ENCODE results near the gene QRSL1. TPM values are rescaled to one million over a fixed set of nuclear protein-coding genes. Genes with fewer than 3 reads are reported as not detected.

The QRSL1 gene
- total RNA-seq, 1 experiment from 2014 or later: 18.4 TPM

DNA sequence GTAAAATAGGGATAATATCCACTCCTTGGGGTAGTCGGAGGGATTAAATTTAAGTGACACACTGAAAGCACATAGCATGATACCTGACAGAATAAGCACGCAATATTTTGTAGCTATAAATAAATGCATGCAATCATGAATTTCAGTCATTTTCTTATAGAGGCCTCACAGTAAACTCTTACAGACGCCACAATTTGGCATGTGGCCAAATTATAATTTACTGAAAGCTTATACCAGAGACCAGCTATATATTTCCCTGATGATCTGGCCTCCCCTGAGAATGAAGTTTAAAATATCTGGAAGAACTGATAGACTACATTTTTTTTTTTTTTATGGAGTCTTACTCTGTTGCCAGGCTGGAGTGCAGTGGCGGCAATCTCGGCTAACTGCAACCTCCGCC, 40.9 kb downstream of the QRSL1 start:
- H3K27me3 ChIP-seq (ENCODE audit: control insufficient read depth, insufficient read depth, low read length): no peaks in the 10 kb centered on the region
- TF ChIP-seq SIN3A (IDR thresholded peaks at IDR 0.05; ENCODE audit: borderline replicate concordance, insufficient read depth, low read depth, low read length) (no peak), REST (IDR thresholded peaks at IDR 0.05; ENCODE audit: insufficient read depth in 1 of 2, low read depth in 2 of 2, low read length in 1 of 2) (no peak)
- H3K27ac ChIP-seq (ENCODE audit: low read length): no peak overlapping the region
- no peaks in the 10 kb centered on the region; the same call in 1 of the 2 replicates for H3K36me3 ChIP-seq (ENCODE audit: control insufficient read depth, insufficient read depth, low read length)
- in situ Hi-C loops (cut with HindIII; ENCODE audit: low pct_unique_long_range_greater_than_20kb, low sequenced_read_pairs) (no loop called here), intact Hi-C loops (cut with micrococcal nuclease; ENCODE audit: unreplicated experiment) (loop anchor here (10.0 kb wide), 1 partner anchor 445 kb away; the partner anchor contains the start of gene BEND3)
- BruUV-seq (replicated peaks): no TSS peak
- CTCF ChIA-PET: interaction anchor here (0.6 kb wide), 1 partner anchor 77 kb away, joined by 4 read pairs; no protein-coding TSS in a partner anchor
- no peak overlapping the region for H3K4me3 ChIP-seq (ENCODE audit: low read depth in 2 of 2, low read length in 2 of 2)
- no peaks in the 10 kb centered on the region for H3K9me3 ChIP-seq (ENCODE audit: control insufficient read depth, insufficient read depth, low read depth, low read length)
- no peak for ATAC-seq
- no peak for DNase-seq (ENCODE audit: low read depth, low spot score)
- no peaks in the 10 kb centered on the region for H3K4me1 ChIP-seq (ENCODE audit: control insufficient read depth, insufficient read depth, low read length)
- POLR2A ChIA-PET: interaction anchor here (0.5 kb wide), 1 partner anchor 305 kb away, joined by 3 read pairs; no protein-coding TSS in a partner anchor

DNA sequence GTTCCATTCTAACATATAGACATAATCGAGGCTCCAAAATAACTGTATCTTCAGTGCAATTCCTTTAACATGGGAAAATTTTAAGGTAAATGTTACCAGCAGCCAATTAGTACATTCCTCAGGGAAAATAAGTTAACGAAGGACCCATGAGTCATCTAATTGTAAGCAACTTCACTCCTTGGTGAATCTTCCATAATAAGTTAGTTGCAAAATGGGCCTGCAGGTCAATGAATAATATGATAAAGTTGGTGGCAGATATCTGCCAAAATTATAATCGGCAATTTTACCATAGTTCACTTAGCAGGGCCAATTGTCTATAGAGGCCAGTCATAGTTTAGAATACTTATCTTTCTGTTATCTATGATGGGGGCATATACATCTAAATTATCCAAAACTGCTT, 42.3 kb downstream of the QRSL1 start:
- CTCF ChIA-PET: no interaction called here
- TF ChIP-seq, protein P1, sequence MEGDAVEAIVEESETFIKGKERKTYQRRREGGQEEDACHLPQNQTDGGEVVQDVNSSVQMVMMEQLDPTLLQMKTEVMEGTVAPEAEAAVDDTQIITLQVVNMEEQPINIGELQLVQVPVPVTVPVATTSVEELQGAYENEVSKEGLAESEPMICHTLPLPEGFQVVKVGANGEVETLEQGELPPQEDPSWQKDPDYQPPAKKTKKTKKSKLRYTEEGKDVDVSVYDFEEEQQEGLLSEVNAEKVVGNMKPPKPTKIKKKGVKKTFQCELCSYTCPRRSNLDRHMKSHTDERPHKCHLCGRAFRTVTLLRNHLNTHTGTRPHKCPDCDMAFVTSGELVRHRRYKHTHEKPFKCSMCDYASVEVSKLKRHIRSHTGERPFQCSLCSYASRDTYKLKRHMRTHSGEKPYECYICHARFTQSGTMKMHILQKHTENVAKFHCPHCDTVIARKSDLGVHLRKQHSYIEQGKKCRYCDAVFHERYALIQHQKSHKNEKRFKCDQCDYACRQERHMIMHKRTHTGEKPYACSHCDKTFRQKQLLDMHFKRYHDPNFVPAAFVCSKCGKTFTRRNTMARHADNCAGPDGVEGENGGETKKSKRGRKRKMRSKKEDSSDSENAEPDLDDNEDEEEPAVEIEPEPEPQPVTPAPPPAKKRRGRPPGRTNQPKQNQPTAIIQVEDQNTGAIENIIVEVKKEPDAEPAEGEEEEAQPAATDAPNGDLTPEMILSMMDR (IDR thresholded peaks at IDR 0.05): no peak
- TF ChIP-seq POLR2AphosphoS5 (IDR thresholded peaks at IDR 0.05; ENCODE audit: low read depth, low read length): no peak
- no peak for TF ChIP-seq REST (IDR thresholded peaks at IDR 0.05; ENCODE audit: insufficient read depth in 1 of 2, low read depth in 2 of 2, low read length in 1 of 2)
- TF ChIP-seq SIN3A (IDR thresholded peaks at IDR 0.05; ENCODE audit: borderline replicate concordance, insufficient read depth, low read depth, low read length): no peak
- TF ChIP-seq TCF7L2 (IDR thresholded peaks at IDR 0.05; ENCODE audit: low read depth, low read length): no peak
- Histone ChIP-seq H3K4me3 (ENCODE audit: low read depth in 2 of 2, low read length in 2 of 2) (no peak overlapping the region), H3K27ac (ENCODE audit: low read length) (no peak overlapping the region), H3K27me3 (ENCODE audit: control insufficient read depth, insufficient read depth, low read length) (no peaks in the 10 kb centered on the region), H3K9me3 (ENCODE audit: control insufficient read depth, insufficient read depth, low read depth, low read length) (no peaks in the 10 kb centered on the region), H3K36me3 (ENCODE audit: control insufficient read depth, insufficient read depth, low read length) (no peaks in the 10 kb centered on the region), H3K4me1 (ENCODE audit: control insufficient read depth, insufficient read depth, low read length) (no peaks in the 10 kb centered on the region)
- POLR2A ChIA-PET: no interaction called here
- intact Hi-C loops (cut with micrococcal nuclease; ENCODE audit: unreplicated experiment): loop anchor here (10.0 kb wide), 1 partner anchor 443 kb away; the partner anchor contains the start of gene BEND3
- BruUV-seq (replicated peaks): no TSS peak
- ATAC-seq: no peak
- in situ Hi-C loops (cut with HindIII; ENCODE audit: low pct_unique_long_range_greater_than_20kb, low sequenced_read_pairs): no loop called here
- no peak for DNase-seq (ENCODE audit: low read depth, low spot score)
